Measurements from ENCODE around the gene FGF12. TPM values are rescaled to one million over a fixed set of nuclear protein-coding genes. Genes with fewer than 3 reads are reported as not detected.

The FGF12 gene
- polyA plus RNA-seq, 2 of the 4 experiments (the other 2 are of a cell fraction), result 0.63 to 1.1 TPM

DNA sequence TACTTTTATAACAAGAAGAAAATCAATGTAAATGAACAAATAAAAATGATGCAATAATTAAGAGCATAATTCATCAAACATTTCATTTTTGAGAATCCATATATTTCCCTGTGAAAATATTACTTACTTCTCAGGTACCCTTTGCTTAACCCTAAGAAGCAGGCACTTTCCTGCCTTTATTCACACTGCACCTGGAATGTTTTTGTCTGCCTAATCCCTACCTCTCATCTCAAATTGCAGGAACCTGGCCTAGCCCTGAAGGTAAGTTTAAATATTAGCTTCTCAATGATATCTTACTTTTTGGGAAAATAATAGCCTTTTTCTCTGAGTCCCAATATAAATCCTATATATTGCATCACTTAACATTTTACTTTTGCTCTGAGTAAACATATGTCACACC is 559.1 kb downstream of the FGF12 start:
- FAIRE-seq (no peak), ATAC-seq (no peak), DNase-seq (ENCODE audit: low read depth in 1 of 2, low spot score in 1 of 2) (no peak)
- H3K9me3 ChIP-seq, result no peaks in the 10 kb centered on the region
- no peak overlapping the region for H3K4me2 ChIP-seq
- no peak overlapping the region for H3K4me3 ChIP-seq
- ChIA-PET POLR2A (no interaction called here), CTCF (no interaction called here)
- H3K27ac ChIP-seq, result no peak overlapping the region
- TF ChIP-seq HDAC2 (IDR thresholded peaks at IDR 0.05) (no peak), TFCP2L1 (CRISPR knock-in tag; IDR thresholded peaks at IDR 0.05) (no peak), BHLHE40 (IDR thresholded peaks at IDR 0.05; ENCODE audit: low read depth, low read length) (no peak), HOXB5 (CRISPR knock-in tag; IDR thresholded peaks at IDR 0.05) (no peak), JUNB (IDR thresholded peaks at IDR 0.05) (no peak), MAFK (IDR thresholded peaks at IDR 0.05; ENCODE audit: partially characterized antibody) (no peak), TP53 (CRISPR knock-in tag; IDR thresholded peaks at IDR 0.05) (no peak), PHF8 (IDR thresholded peaks at IDR 0.05; ENCODE audit: borderline replicate concordance, low read depth) (no peak)
- TF ChIP-seq, protein P1, sequence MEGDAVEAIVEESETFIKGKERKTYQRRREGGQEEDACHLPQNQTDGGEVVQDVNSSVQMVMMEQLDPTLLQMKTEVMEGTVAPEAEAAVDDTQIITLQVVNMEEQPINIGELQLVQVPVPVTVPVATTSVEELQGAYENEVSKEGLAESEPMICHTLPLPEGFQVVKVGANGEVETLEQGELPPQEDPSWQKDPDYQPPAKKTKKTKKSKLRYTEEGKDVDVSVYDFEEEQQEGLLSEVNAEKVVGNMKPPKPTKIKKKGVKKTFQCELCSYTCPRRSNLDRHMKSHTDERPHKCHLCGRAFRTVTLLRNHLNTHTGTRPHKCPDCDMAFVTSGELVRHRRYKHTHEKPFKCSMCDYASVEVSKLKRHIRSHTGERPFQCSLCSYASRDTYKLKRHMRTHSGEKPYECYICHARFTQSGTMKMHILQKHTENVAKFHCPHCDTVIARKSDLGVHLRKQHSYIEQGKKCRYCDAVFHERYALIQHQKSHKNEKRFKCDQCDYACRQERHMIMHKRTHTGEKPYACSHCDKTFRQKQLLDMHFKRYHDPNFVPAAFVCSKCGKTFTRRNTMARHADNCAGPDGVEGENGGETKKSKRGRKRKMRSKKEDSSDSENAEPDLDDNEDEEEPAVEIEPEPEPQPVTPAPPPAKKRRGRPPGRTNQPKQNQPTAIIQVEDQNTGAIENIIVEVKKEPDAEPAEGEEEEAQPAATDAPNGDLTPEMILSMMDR (IDR thresholded peaks at IDR 0.05), result no peak
- TF ChIP-seq, protein P2, sequence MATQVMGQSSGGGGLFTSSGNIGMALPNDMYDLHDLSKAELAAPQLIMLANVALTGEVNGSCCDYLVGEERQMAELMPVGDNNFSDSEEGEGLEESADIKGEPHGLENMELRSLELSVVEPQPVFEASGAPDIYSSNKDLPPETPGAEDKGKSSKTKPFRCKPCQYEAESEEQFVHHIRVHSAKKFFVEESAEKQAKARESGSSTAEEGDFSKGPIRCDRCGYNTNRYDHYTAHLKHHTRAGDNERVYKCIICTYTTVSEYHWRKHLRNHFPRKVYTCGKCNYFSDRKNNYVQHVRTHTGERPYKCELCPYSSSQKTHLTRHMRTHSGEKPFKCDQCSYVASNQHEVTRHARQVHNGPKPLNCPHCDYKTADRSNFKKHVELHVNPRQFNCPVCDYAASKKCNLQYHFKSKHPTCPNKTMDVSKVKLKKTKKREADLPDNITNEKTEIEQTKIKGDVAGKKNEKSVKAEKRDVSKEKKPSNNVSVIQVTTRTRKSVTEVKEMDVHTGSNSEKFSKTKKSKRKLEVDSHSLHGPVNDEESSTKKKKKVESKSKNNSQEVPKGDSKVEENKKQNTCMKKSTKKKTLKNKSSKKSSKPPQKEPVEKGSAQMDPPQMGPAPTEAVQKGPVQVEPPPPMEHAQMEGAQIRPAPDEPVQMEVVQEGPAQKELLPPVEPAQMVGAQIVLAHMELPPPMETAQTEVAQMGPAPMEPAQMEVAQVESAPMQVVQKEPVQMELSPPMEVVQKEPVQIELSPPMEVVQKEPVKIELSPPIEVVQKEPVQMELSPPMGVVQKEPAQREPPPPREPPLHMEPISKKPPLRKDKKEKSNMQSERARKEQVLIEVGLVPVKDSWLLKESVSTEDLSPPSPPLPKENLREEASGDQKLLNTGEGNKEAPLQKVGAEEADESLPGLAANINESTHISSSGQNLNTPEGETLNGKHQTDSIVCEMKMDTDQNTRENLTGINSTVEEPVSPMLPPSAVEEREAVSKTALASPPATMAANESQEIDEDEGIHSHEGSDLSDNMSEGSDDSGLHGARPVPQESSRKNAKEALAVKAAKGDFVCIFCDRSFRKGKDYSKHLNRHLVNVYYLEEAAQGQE (IDR thresholded peaks at IDR 0.05), result no peak
- TF ChIP-seq, protein P3, sequence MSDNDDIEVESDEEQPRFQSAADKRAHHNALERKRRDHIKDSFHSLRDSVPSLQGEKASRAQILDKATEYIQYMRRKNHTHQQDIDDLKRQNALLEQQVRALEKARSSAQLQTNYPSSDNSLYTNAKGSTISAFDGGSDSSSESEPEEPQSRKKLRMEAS (IDR thresholded peaks at IDR 0.05), result no peak
- H3K4me1 ChIP-seq, result no peaks in the 10 kb centered on the region

DNA sequence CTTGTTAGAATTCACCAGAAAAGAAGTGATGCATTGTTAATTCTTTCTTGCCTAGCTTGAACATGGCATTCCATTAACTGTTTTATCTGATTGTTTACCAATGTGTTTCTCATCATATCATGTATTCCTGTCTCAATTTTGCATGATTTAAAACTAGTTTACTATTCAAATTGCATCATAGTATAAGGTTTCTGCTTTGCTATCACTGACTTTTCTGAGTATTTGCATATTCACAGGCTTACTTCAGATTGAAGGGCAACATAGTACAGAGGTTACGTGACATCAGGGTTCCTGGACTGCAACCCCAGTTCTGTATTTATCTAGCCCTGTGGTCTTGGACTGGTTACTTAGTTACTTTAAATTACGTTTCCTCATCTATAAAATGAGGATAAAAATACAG is 561.8 kb downstream of the FGF12 start:
- WGBS (ENCODE audit: missing lambda C conversion rate), result 32% methylated on average over 2 of the region's 2 CpGs
- ChIA-PET CTCF (interaction anchor here (0.8 kb wide), 1 partner anchor 10 kb away, joined by 3 read pairs; no protein-coding TSS in a partner anchor), POLR2A (no interaction called here)
- Histone ChIP-seq H3K4me2 (no peak overlapping the region), H3K9me3 (no peaks in the 10 kb centered on the region), H3K4me3 (no peak overlapping the region), H3K4me1 (no peaks in the 10 kb centered on the region), H3K27ac (no peak overlapping the region)
- ATAC-seq (no peak), DNase-seq (ENCODE audit: low read depth in 1 of 2, low spot score in 1 of 2) (no peak), FAIRE-seq (no peak)
- TF ChIP-seq FOSL2 (IDR thresholded peaks at IDR 0.05) (no peak), FOSL2 (CRISPR knock-in tag; IDR thresholded peaks at IDR 0.05) (no peak), MYC (IDR thresholded peaks at IDR 0.05; ENCODE audit: borderline replicate concordance, low read length) (no peak), ZNF302 (CRISPR knock-in tag; IDR thresholded peaks at IDR 0.05) (no peak), HEYL (CRISPR knock-in tag; IDR thresholded peaks at IDR 0.05) (no peak), NFE2L2 (conservative IDR thresholded peaks at IDR 0.05; ENCODE audit: low read length) (no peak), RFX5 (IDR thresholded peaks at IDR 0.05) (no peak), HOXA7 (CRISPR knock-in tag; IDR thresholded peaks at IDR 0.05) (no peak), CHD4 (IDR thresholded peaks at IDR 0.05; ENCODE audit: borderline replicate concordance) (no peak), RNF2 (IDR thresholded peaks at IDR 0.05; ENCODE audit: borderline replicate concordance, low read depth) (no peak), HOXB13 (CRISPR knock-in tag; IDR thresholded peaks at IDR 0.05; ENCODE audit: low read depth) (no peak), TFCP2L1 (CRISPR knock-in tag; IDR thresholded peaks at IDR 0.05) (no peak), CBX2 (IDR thresholded peaks at IDR 0.05; ENCODE audit: borderline replicate concordance, low read depth) (no peak), CBX8 (IDR thresholded peaks at IDR 0.05) (no peak)
- TF ChIP-seq, protein P4, sequence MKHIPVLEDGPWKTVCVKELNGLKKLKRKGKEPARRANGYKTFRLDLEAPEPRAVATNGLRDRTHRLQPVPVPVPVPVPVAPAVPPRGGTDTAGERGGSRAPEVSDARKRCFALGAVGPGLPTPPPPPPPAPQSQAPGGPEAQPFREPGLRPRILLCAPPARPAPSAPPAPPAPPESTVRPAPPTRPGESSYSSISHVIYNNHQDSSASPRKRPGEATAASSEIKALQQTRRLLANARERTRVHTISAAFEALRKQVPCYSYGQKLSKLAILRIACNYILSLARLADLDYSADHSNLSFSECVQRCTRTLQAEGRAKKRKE (CRISPR knock-in tag; IDR thresholded peaks at IDR 0.05; ENCODE audit: low read depth), result no peak
- TF ChIP-seq, protein P5, sequence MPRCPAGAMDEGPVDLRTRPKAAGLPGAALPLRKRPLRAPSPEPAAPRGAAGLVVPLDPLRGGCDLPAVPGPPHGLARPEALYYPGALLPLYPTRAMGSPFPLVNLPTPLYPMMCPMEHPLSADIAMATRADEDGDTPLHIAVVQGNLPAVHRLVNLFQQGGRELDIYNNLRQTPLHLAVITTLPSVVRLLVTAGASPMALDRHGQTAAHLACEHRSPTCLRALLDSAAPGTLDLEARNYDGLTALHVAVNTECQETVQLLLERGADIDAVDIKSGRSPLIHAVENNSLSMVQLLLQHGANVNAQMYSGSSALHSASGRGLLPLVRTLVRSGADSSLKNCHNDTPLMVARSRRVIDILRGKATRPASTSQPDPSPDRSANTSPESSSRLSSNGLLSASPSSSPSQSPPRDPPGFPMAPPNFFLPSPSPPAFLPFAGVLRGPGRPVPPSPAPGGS (IDR thresholded peaks at IDR 0.05), result no peak

Measured in A549 (cell line).